ENCODE measurements around the gene CD37.
"Not testable (repeated sequence)": the region's sequence is repeated elsewhere in the genome, so short reads cannot be mapped to it uniquely, and the experiment has no call there.

Gene CD37

GRCh38 chr19:49331187-49331586, 4.0 kb upstream of the CD37 start:
- H3K9ac ChIP-seq (ENCODE audit: low read length); H3K9me3 ChIP-seq (ENCODE audit: control insufficient read depth, insufficient read depth, low read depth, low read length); H3K4me1 ChIP-seq (ENCODE audit: control insufficient read depth, insufficient read depth, low read length); H3K36me3 ChIP-seq (ENCODE audit: control insufficient read depth, insufficient read depth, low read length); H3K27ac ChIP-seq (ENCODE audit: low read depth, low read length); H3K4me3 ChIP-seq (ENCODE audit: low read depth, low read length); H3K27me3 ChIP-seq (ENCODE audit: control insufficient read depth, insufficient read depth, low read length): not testable (repeated sequence)

DNA sequence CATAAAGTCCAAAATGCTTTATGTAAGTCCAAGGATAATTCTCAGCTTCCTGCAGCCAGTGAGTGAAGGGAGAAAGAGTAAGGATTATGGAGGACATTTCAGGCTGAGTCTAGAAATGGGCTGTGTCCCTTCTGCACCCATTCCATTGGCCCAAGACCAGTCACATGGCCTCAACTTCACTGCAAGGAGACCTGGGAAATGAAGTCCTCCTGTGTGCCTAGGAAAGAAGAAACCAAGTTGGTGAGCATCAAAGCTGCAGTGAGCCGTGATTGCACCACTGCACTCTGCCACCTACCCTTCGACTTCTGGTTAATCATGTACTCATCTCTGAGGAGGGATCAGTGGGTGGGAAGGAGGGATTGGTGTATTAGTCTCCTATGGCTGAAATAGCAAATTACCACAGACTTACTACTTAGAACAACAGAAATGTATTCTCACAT, 3.6 kb upstream of the CD37 start:
- Histone ChIP-seq H3K27ac (ENCODE audit: low read depth, low read length) (no peak overlapping the region), H3K4me3 (ENCODE audit: low read depth, low read length) (no peak overlapping the region), H3K4me1 (ENCODE audit: control insufficient read depth, insufficient read depth, low read length) (no peaks in the 10 kb centered on the region), H3K36me3 (ENCODE audit: control insufficient read depth, insufficient read depth, low read length) (peaks cover 2% of the 10 kb centered on the region; the same call in 1 of the 2 replicates), H3K27me3 (ENCODE audit: control insufficient read depth, insufficient read depth, low read length) (peaks cover 2% of the 10 kb centered on the region), H3K9ac (ENCODE audit: low read length) (no peak overlapping the region), H3K9me3 (ENCODE audit: control insufficient read depth, insufficient read depth, low read depth, low read length) (no peaks in the 10 kb centered on the region)

GRCh38 chr19:49332691-49333417, 2.4 kb upstream of the CD37 start:
- not testable (repeated sequence) for H3K36me3 ChIP-seq (ENCODE audit: control insufficient read depth, insufficient read depth, low read length); H3K27ac ChIP-seq (ENCODE audit: low read depth, low read length); H3K9ac ChIP-seq (ENCODE audit: low read length); H3K4me1 ChIP-seq (ENCODE audit: control insufficient read depth, insufficient read depth, low read length); H3K4me3 ChIP-seq (ENCODE audit: low read depth, low read length); H3K9me3 ChIP-seq (ENCODE audit: control insufficient read depth, insufficient read depth, low read depth, low read length)
- peaks cover 14% of the 10 kb centered on the region for H3K27me3 ChIP-seq (ENCODE audit: control insufficient read depth, insufficient read depth, low read length)

DNA sequence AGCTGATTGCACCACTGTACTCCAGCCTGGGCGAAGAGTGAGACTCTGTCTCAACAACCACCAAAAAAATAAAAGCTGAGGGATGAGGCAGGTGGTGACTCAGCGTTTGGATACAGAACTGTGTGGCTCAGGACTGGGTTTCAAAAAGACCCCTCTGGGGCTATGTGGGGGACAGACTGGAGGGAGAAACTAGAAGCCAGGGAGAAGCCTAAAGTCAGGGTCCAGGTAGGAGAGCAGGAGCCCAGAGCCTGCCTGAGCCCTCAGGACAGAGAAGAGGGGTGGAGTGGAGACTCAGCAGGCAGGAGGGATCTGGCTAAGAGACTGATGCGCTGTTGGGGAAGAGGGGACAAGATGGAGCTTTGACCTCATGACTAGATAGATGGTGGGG, 1.8 kb upstream of the CD37 start:
- peaks cover 2% of the 10 kb centered on the region; the same call in 1 of the 2 replicates for H3K36me3 ChIP-seq (ENCODE audit: control insufficient read depth, insufficient read depth, low read length)
- peaks cover 18% of the 10 kb centered on the region for H3K27me3 ChIP-seq (ENCODE audit: control insufficient read depth, insufficient read depth, low read length)

GRCh38 chr19:49333811-49334288, 1.4 kb upstream of the CD37 start:
- Histone ChIP-seq H3K9me3 (ENCODE audit: control insufficient read depth, insufficient read depth, low read depth, low read length) (no peaks in the 10 kb centered on the region), H3K9ac (ENCODE audit: low read length) (no peak overlapping the region), H3K27me3 (ENCODE audit: control insufficient read depth, insufficient read depth, low read length) (peaks cover 20% of the 10 kb centered on the region), H3K4me3 (ENCODE audit: low read depth, low read length) (no peak overlapping the region), H3K4me1 (ENCODE audit: control insufficient read depth, insufficient read depth, low read length) (peaks cover 6% of the 10 kb centered on the region; the same call in 1 of the 2 replicates), H3K27ac (ENCODE audit: low read depth, low read length) (no peak overlapping the region), H3K36me3 (ENCODE audit: control insufficient read depth, insufficient read depth, low read length) (peaks cover 2% of the 10 kb centered on the region; the same call in 1 of the 2 replicates)

More for the DNA sequence above, 1.8 kb upstream of the CD37 start:
- H3K9ac ChIP-seq (ENCODE audit: low read length), result no peak overlapping the region
- no peak overlapping the region for H3K4me3 ChIP-seq (ENCODE audit: low read depth, low read length)
- H3K4me1 ChIP-seq (ENCODE audit: control insufficient read depth, insufficient read depth, low read length), result peaks cover 3% of the 10 kb centered on the region; the same call in 1 of the 2 replicates
- no peaks in the 10 kb centered on the region for H3K9me3 ChIP-seq (ENCODE audit: control insufficient read depth, insufficient read depth, low read depth, low read length)
- no peak overlapping the region for H3K27ac ChIP-seq (ENCODE audit: low read depth, low read length)

- Histone ChIP-seq H3K9me3 (ENCODE audit: control insufficient read depth, insufficient read depth, low read depth, low read length) (no peaks in the 10 kb centered on the region), H3K36me3 (ENCODE audit: control insufficient read depth, insufficient read depth, low read length) (peaks cover 3% of the 10 kb centered on the region), H3K4me3 (ENCODE audit: low read depth, low read length) (no peak overlapping the region), H3K27me3 (ENCODE audit: control insufficient read depth, insufficient read depth, low read length) (peaks cover 20% of the 10 kb centered on the region), H3K27ac (ENCODE audit: low read depth, low read length) (no peak overlapping the region), H3K9ac (ENCODE audit: low read length) (no peak overlapping the region), H3K4me1 (ENCODE audit: control insufficient read depth, insufficient read depth, low read length) (peaks cover 15% of the 10 kb centered on the region)
Observed at GRCh38 chr19:49335784-49336481, 727 bp downstream of the CD37 start.

DNA sequence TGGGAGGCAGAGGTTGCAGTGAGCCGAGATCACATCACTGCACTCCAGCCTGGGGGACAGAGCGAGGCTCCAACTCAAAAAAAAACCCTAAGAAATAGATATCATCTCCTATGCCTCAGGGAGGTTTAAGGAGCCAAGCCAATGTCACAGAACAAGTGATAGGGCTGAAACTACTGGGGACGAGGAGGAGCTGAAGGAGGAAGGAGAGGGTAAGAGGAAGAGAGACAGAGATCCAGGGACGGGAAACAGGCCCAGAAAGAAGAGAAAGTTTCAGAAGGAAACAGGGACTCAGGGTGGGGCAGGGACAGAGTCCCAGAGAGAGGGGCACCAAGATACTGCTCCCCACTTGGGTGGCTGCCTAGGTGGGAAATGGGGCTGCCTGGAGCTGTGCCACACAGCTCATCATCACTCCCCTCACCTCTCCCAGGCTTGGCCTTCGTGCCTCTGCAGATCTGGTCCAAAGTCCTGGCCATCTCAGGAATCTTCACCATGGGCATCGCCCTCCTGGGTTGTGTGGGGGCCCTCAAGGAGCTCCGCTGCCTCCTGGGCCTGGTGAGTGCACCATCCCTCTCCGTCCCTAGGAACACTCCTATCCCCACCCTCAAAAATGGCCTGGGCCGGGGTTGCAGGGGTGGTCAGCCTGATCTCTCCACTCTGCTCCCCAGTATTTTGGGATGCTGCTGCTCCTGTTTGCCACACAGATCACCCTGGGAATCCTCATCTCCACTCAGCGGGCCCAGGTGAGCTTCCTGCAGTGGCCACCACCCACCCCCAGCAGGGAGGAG, 1.5 kb downstream of the CD37 start:
- Histone ChIP-seq H3K4me1 (ENCODE audit: control insufficient read depth, insufficient read depth, low read length) (peaks cover 15% of the 10 kb centered on the region), H3K9me3 (ENCODE audit: control insufficient read depth, insufficient read depth, low read depth, low read length) (no peaks in the 10 kb centered on the region), H3K4me3 (ENCODE audit: low read depth, low read length) (no peak overlapping the region), H3K27ac (ENCODE audit: low read depth, low read length) (no peak overlapping the region), H3K36me3 (ENCODE audit: control insufficient read depth, insufficient read depth, low read length) (peaks cover 11% of the 10 kb centered on the region), H3K9ac (ENCODE audit: low read length) (no peak overlapping the region), H3K27me3 (ENCODE audit: control insufficient read depth, insufficient read depth, low read length) (peaks cover 20% of the 10 kb centered on the region)

DNA sequence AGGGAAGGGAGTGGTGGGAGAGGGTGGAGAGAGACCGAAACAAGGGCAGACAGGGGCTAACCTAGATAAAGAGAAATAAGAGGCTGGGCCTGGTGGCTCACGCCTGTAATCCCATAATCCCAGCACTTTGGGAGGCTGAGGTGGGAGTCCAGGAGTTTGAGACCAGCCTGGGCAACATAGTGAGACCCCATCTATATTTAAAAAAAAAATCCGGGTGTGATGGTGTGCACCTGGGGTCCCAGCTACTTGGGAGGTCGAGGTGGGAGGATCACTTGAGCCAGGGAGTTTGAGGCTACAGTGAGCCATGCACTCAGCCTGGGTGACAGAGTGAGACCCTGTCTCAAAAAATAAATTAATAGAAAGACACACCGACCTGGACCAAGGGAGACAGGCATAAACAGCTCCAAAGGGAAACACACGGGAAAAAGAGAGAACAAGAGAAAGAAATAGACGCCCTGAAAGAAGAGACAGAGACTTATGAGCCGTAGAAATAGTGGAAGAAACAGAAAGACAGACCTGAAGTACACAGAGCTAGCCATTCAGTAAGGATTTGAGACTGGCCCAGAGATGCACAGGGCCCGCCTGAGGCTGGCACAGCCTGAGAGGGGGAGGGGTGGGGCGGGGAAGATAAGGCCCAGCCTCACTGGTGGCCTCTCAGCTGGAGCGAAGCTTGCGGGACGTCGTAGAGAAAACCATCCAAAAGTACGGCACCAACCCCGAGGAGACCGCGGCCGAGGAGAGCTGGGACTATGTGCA, 2.2 kb downstream of the CD37 start:
- no peaks in the 10 kb centered on the region for H3K9me3 ChIP-seq (ENCODE audit: control insufficient read depth, insufficient read depth, low read depth, low read length)
- H3K36me3 ChIP-seq (ENCODE audit: control insufficient read depth, insufficient read depth, low read length), result peaks cover 17% of the 10 kb centered on the region
- peaks cover 15% of the 10 kb centered on the region for H3K4me1 ChIP-seq (ENCODE audit: control insufficient read depth, insufficient read depth, low read length)
- peak overlapping the region; percentile 49 for H3K4me3 ChIP-seq (ENCODE audit: low read depth, low read length)
- H3K27me3 ChIP-seq (ENCODE audit: control insufficient read depth, insufficient read depth, low read length), result peaks cover 20% of the 10 kb centered on the region
- no peak overlapping the region for H3K9ac ChIP-seq (ENCODE audit: low read length)
- H3K27ac ChIP-seq (ENCODE audit: low read depth, low read length), result no peak overlapping the region

GRCh38 chr19:49338023-49338677, 2.9 kb downstream of the CD37 start:
- Histone ChIP-seq H3K9ac (ENCODE audit: low read length) (no peak overlapping the region), H3K27ac (ENCODE audit: low read depth, low read length) (no peak overlapping the region), H3K4me3 (ENCODE audit: low read depth, low read length) (peak overlapping the region; percentile 49), H3K9me3 (ENCODE audit: control insufficient read depth, insufficient read depth, low read depth, low read length) (no peaks in the 10 kb centered on the region), H3K4me1 (ENCODE audit: control insufficient read depth, insufficient read depth, low read length) (peaks cover 15% of the 10 kb centered on the region), H3K27me3 (ENCODE audit: control insufficient read depth, insufficient read depth, low read length) (peaks cover 20% of the 10 kb centered on the region), H3K36me3 (ENCODE audit: control insufficient read depth, insufficient read depth, low read length) (peaks cover 24% of the 10 kb centered on the region)

GRCh38 chr19:49338691-49339300, 3.6 kb downstream of the CD37 start:
- Histone ChIP-seq H3K4me3 (ENCODE audit: low read depth, low read length) (peak overlapping the region; percentile 49), H3K27ac (ENCODE audit: low read depth, low read length) (no peak overlapping the region; the same call in 1 of the 2 replicates), H3K27me3 (ENCODE audit: control insufficient read depth, insufficient read depth, low read length) (peaks cover 20% of the 10 kb centered on the region), H3K36me3 (ENCODE audit: control insufficient read depth, insufficient read depth, low read length) (peaks cover 30% of the 10 kb centered on the region), H3K9me3 (ENCODE audit: control insufficient read depth, insufficient read depth, low read depth, low read length) (no peaks in the 10 kb centered on the region), H3K4me1 (ENCODE audit: control insufficient read depth, insufficient read depth, low read length) (peaks cover 15% of the 10 kb centered on the region), H3K9ac (ENCODE audit: low read length) (peak overlapping the region; percentile 54)
